GM04503 (cell line): ENCODE data around the gene SLC1A5.
"Not testable (repeated sequence)": the region's sequence is repeated elsewhere in the genome, so short reads cannot be mapped to it uniquely, and the experiment has no call there.

ENCODE experiments used
- DNase-seq: peaks from one replicate; pipeline ENCODE4 v3.0.0-alpha.2; 2012; ENCODE audit warnings: low read depth

SLC1A5 gene

GRCh38 chr19:46798713-46799112, 10.3 kb upstream of the SLC1A5 start:
- DNase-seq = no peak

- no peak for DNase-seq
Observed at GRCh38 chr19:46797881-46798280, 9.5 kb upstream of the SLC1A5 start.

- DNase-seq = no peak
Observed at GRCh38 chr19:46791944-46792343, 3.5 kb upstream of the SLC1A5 start.

GRCh38 chr19:46789371-46789770, 977 bp upstream of the SLC1A5 start:
- DNase-seq = no peak

GRCh38 chr19:46788968-46789338, 559 bp upstream of the SLC1A5 start:
- DNase-seq = no peak

GRCh38 chr19:46787331-46788261, 798 bp downstream of the SLC1A5 start:
- no peak for DNase-seq

- DNase-seq = no peak
Observed at GRCh38 chr19:46787040-46787330, 1.4 kb downstream of the SLC1A5 start.

- DNase-seq = peak; percentile 78
Observed at GRCh38 chr19:46786236-46787039, 2.0 kb downstream of the SLC1A5 start.

GRCh38 chr19:46785980-46786235, 2.5 kb downstream of the SLC1A5 start:
- DNase-seq = no peak

- DNase-seq = no peak
Observed at GRCh38 chr19:46785054-46785979, 3.1 kb downstream of the SLC1A5 start.

GRCh38 chr19:46784262-46785053, 3.9 kb downstream of the SLC1A5 start:
- DNase-seq = peak; percentile 77

GRCh38 chr19:46783670-46784069, 4.7 kb downstream of the SLC1A5 start:
- no peak for DNase-seq

GRCh38 chr19:46782355-46783019, 5.9 kb downstream of the SLC1A5 start:
- no peak for DNase-seq

- not testable (repeated sequence) for DNase-seq
Observed at GRCh38 chr19:46777956-46778645, 10.3 kb downstream of the SLC1A5 start.

- DNase-seq = no peak
Observed at GRCh38 chr19:46776927-46777911, 11.2 kb downstream of the SLC1A5 start.

- no peak for DNase-seq
Observed at GRCh38 chr19:46775642-46776258, 12.6 kb downstream of the SLC1A5 start.

- DNase-seq = no peak
Observed at GRCh38 chr19:46773018-46773399, 15.4 kb downstream of the SLC1A5 start.

- no peak for DNase-seq
Observed at GRCh38 chr19:46772170-46773017, 16.0 kb downstream of the SLC1A5 start.
